B cell (primary cell): ENCODE measurements around the gene OR51B4. TPM values are rescaled to one million over a fixed set of nuclear protein-coding genes. Genes with fewer than 3 reads are reported as not detected.

Source experiments
- ATAC-seq: fragments of 200-7000 bp; cut with Tn5 transposase; one replicate; pipeline ENCODE4 v1.10.0; 2021; ENCODE audit warnings: low read depth, mild to moderate bottlenecking, moderate number of reproducible peaks, moderate library complexity
- CTCF ChIA-PET: fragments of 350-600 bp; sonication (Branson Sonifier 250); formaldehyde crosslinking; loops from one replicate; lab custom pipeline; 2021; ENCODE audit warnings: antibody characterized with exemption, inconsistent platforms; lab: Charles Lee
- POLR2A ChIA-PET: fragments of 350-600 bp; sonication (Branson Sonifier 250); formaldehyde crosslinking; loops from one replicate; lab custom pipeline; 2021; ENCODE audit warnings: antibody characterized with exemption; lab: Charles Lee
- DNase-seq: peaks from one replicate; pipeline ENCODE4 v3.0.0; 2013
- H2AFZ ChIP-seq: 2 replicates; pipeline ENCODE4 v1.6.1; 2012; ENCODE audit warnings: mild to moderate bottlenecking, low read depth, low read length; ENCODE audit not compliant: insufficient read depth, poor library complexity, severe bottlenecking
- H3K27ac ChIP-seq, 2 donors: 1 replicate in 1 of 2; 2 replicates in 1 of 2; pipeline ENCODE4 v1.5.1; 2012 to 2013; ENCODE audit warnings: low read length in 2 of 2, mild to moderate bottlenecking in 2 of 2, moderate library complexity in 1 of 2
- H3K27me3 ChIP-seq, 4 experiments: fragments of 200-600 bp in 1 of 4; sonication (generic) in 1 of 4; replicated peaks in 1 of 4; 1 replicate in 2 of 4; 2 replicates in 2 of 4; pipeline versions ENCODE4 v1.6.1 to v1.7.0; 2013 to 2016; ENCODE audit warnings: low read length in 3 of 4, mild to moderate bottlenecking in 2 of 4, mixed read lengths in 1 of 4, moderate library complexity in 1 of 4; ENCODE audit not compliant: insufficient read depth in 4 of 4, control insufficient read depth in 3 of 4; ENCODE audit errors: control extremely low read depth in 1 of 4
- H3K36me3 ChIP-seq, 2 experiments: replicated peaks in 1 of 2; 1 replicate in 1 of 2; 2 replicates in 1 of 2; pipeline versions ENCODE4 v1.6.1 to v1.7.1; 2013; ENCODE audit warnings: low read length in 1 of 2; ENCODE audit not compliant: insufficient read depth in 2 of 2, control insufficient read depth in 1 of 2; ENCODE audit errors: control extremely low read depth in 1 of 2, extremely low read depth in 1 of 2
- H3K4me1 ChIP-seq, 2 donors: fragments of 200-600 bp in 1 of 2; sonication (generic) in 1 of 2; 1 replicate in 1 of 2; 2 replicates in 1 of 2; pipeline versions ENCODE4 v1.5.1 to v1.6.1; 2013 to 2017; ENCODE audit warnings: low read length in 2 of 2; ENCODE audit not compliant: control insufficient read depth in 2 of 2, insufficient read depth in 2 of 2
- H3K4me2 ChIP-seq: replicated peaks from 2 replicates; pipeline ENCODE3; 2012; ENCODE audit warnings: mild to moderate bottlenecking, low read depth, low read length; ENCODE audit not compliant: poor library complexity, severe bottlenecking
- H3K4me3 ChIP-seq, 5 experiments: fragments of 200-600 bp in 1 of 5; sonication (generic) in 1 of 5; 1 replicate in 3 of 5; 2 replicates in 2 of 5; pipeline versions ENCODE4 v1.5.1 to v1.7.0; 2011 to 2016; ENCODE audit warnings: low read length in 4 of 5, mild to moderate bottlenecking in 4 of 5, low read depth in 2 of 5, control low read depth in 1 of 5, moderate library complexity in 1 of 5; ENCODE audit not compliant: insufficient read depth in 1 of 5; ENCODE audit errors: control extremely low read depth in 1 of 5, extremely low read depth in 1 of 5
- H3K79me2 ChIP-seq: fragments of 200-600 bp; sonication (generic); one replicate; pipeline ENCODE4 v1.6.0; 2016; ENCODE audit warnings: low read length; ENCODE audit not compliant: control insufficient read depth, insufficient read depth
- H3K9ac ChIP-seq: fragments of 200-600 bp; sonication (generic); 2 replicates; pipeline ENCODE4 v1.6.1; 2017; ENCODE audit warnings: mild to moderate bottlenecking, low read length, moderate library complexity
- H3K9me3 ChIP-seq, 3 donors: one replicate each; pipeline versions ENCODE4 v1.6.1 to v1.7.1; 2013; ENCODE audit warnings: low read length in 2 of 3; ENCODE audit not compliant: control insufficient read depth in 2 of 3, insufficient read depth in 1 of 3; ENCODE audit errors: control extremely low read depth in 1 of 3
- H4K20me1 ChIP-seq: 2 replicates; pipeline ENCODE4 v1.6.0; 2012; ENCODE audit warnings: mild to moderate bottlenecking, low read length; ENCODE audit not compliant: insufficient read depth, control insufficient read depth, poor library complexity, severe bottlenecking
- H3K27ac Mint-ChIP-seq: one replicate; pipeline ENCODE4 v1.8.0; 2021; ENCODE audit warnings: mixed read lengths
- H3K27me3 Mint-ChIP-seq: one replicate; pipeline ENCODE4 v1.8.0; 2021; ENCODE audit warnings: mixed read lengths
- H3K4me1 Mint-ChIP-seq: one replicate; pipeline ENCODE4 v1.8.0; 2021; ENCODE audit warnings: mixed read lengths
- H3K4me3 Mint-ChIP-seq: one replicate; pipeline ENCODE4 v1.8.0; 2021; ENCODE audit warnings: mixed read lengths
- H3K9me3 Mint-ChIP-seq: one replicate; pipeline ENCODE4 v1.8.0; 2022; ENCODE audit warnings: mixed read lengths; ENCODE audit not compliant: insufficient read depth
- CTCF ChIP-seq: fragments of 200-600 bp; IDR thresholded peaks from one replicate; pipeline ENCODE4 v1.8.0; 2022; ENCODE audit warnings: antibody characterized with exemption, mild to moderate bottlenecking
- EZH2 ChIP-seq: IDR thresholded peaks from 2 replicates; pipeline ENCODE4 v1.6.1; 2012; ENCODE audit warnings: borderline replicate concordance, low read depth, mild to moderate bottlenecking, moderate library complexity, low read length; ENCODE audit not compliant: insufficient read depth, poor library complexity, severe bottlenecking
- WGBS: methylation state at CpG from one replicate; pipeline ENCODE4 v1.1.5; 2013; ENCODE audit warnings: missing lambda C conversion rate; ENCODE audit not compliant: insufficient coverage; 5-methylcytosine and 5-hydroxymethylcytosine counted together
- intact Hi-C: fragments of 100-400 bp; cut with micrococcal nuclease; formaldehyde crosslinking; loops from one replicate; pipeline ENCODE4 v1.10.0; 2022
- polyA plus RNA-seq: library from polyadenylated mRNA; depleted of rRNA; stranded (reverse); fragments of >200 nt; gene quantifications from 2 replicates; pipeline ENCODE4 v1.2.3, GENCODE V29; 2012
- total RNA-seq, 2 donors: library from RNA; stranded (reverse); fragments of 120-200 nt in 1 of 2; gene quantifications; 1 replicate in 1 of 2; 2 replicates in 1 of 2; pipeline versions ENCODE4 v1.2.3 to v1.2.4, GENCODE V29; 2013 to 2022

The OR51B4 gene
- total and polyA plus RNA-seq, 2 donors (not counting 1 experiment from before 2014, with no cell fraction given) = 0.21 TPM; not detected in 1

- Histone ChIP-seq H3K4me2 (no peak overlapping the region), H3K9ac (no peak overlapping the region), H3K27ac (no peak overlapping the region), H4K20me1 (no peaks in the 10 kb centered on the region), H3K36me3 (no peaks in the 10 kb centered on the region), H3K9me3 (no peaks in the 10 kb centered on the region), H3K4me3 (no peak overlapping the region), H3K4me1 (no peaks in the 10 kb centered on the region), H3K79me2 (no peaks in the 10 kb centered on the region), H3K27me3 (no peaks in the 10 kb centered on the region), H2AFZ (no peak overlapping the region)
- no peak for DNase-seq
- no peak for TF ChIP-seq EZH2
- no peak for TF ChIP-seq CTCF
- intact Hi-C loops = no loop called here
- H3K4me3 Mint-ChIP-seq = no peak overlapping the region
- no peaks in the 10 kb centered on the region for H3K9me3 Mint-ChIP-seq
- ChIA-PET CTCF (no interaction called here), POLR2A (no interaction called here)
- no peaks in the 10 kb centered on the region for H3K4me1 Mint-ChIP-seq
- H3K27ac Mint-ChIP-seq = no peak overlapping the region
- peaks cover 13% of the 10 kb centered on the region for H3K27me3 Mint-ChIP-seq
- no peak for ATAC-seq
Measured at GRCh38 chr11:5336331-5336730, 34.6 kb upstream of the OR51B4 start.

- POLR2A ChIA-PET = no interaction called here
- CTCF ChIA-PET = no interaction called here
- Mint-ChIP-seq H3K27ac (no peak overlapping the region), H3K27me3 (peaks cover 13% of the 10 kb centered on the region), H3K4me1 (no peaks in the 10 kb centered on the region), H3K9me3 (no peaks in the 10 kb centered on the region), H3K4me3 (no peak overlapping the region)
- intact Hi-C loops = no loop called here
- TF ChIP-seq CTCF (no peak), EZH2 (no peak)
- no CpG with 5 or more reads among the region's 1 CpG for WGBS
- H3K27ac ChIP-seq = no peak overlapping the region
- H3K27me3 ChIP-seq = no peaks in the 10 kb centered on the region
- DNase-seq (no peak), ATAC-seq (no peak)
- no peaks in the 10 kb centered on the region for H3K36me3 ChIP-seq
- no peak overlapping the region for H3K4me3 ChIP-seq
- no peaks in the 10 kb centered on the region for H3K9me3 ChIP-seq
- H3K4me2 ChIP-seq = no peak overlapping the region
- H3K79me2 ChIP-seq = no peaks in the 10 kb centered on the region
- no peaks in the 10 kb centered on the region for H3K4me1 ChIP-seq
- H3K9ac ChIP-seq = no peak overlapping the region
- H4K20me1 ChIP-seq = no peaks in the 10 kb centered on the region
- H2AFZ ChIP-seq = no peak overlapping the region
Measured at GRCh38 chr11:5335170-5335569, 33.4 kb upstream of the OR51B4 start.
